Testis (tissue), 5 donors: ENCODE data around the gene NECAB3. TPM values are rescaled to one million over a fixed set of nuclear protein-coding genes. Genes with fewer than 3 reads are reported as not detected.
A peak's percentile ranks its signal among the peaks of the same experiment; 100 is the strongest.

Experiments
- DNase-seq: peaks from one replicate; pipeline ENCODE4 v3.0.0-alpha.2; 2019
- H3K27ac ChIP-seq, 2 donors: fragments of 200-600 bp; sonication (generic); one replicate each; pipeline ENCODE4 v1.5.1; 2019
- H3K27me3 ChIP-seq: fragments of 200-600 bp; sonication (generic); one replicate; pipeline ENCODE4 v1.5.1; 2019
- H3K36me3 ChIP-seq: fragments of 200-600 bp; sonication (generic); one replicate; pipeline ENCODE4 v1.5.1; 2017; ENCODE audit warnings: low read depth; ENCODE audit errors: missing control alignments
- H3K4me1 ChIP-seq: fragments of 200-600 bp; sonication (generic); one replicate; pipeline ENCODE4 v1.5.1; 2019
- H3K4me3 ChIP-seq, 2 donors: fragments of 200-600 bp; sonication (generic); one replicate each; pipeline ENCODE4 v1.5.1; 2017 to 2019
- H3K9me3 ChIP-seq: fragments of 200-600 bp; sonication (generic); one replicate; pipeline ENCODE4 v1.5.1; 2017
- POLR2A ChIP-seq: fragments of 450-650 bp; IDR thresholded peaks from one replicate; pipeline ENCODE4 v1.6.1; 2017; ENCODE audit warnings: antibody characterized with exemption, mild to moderate bottlenecking, moderate library complexity
- WGBS, 2 donors: methylation state at CpG; one replicate each; pipeline ENCODE4 v1.1.5; 2018; 5-methylcytosine and 5-hydroxymethylcytosine counted together
- intact Hi-C: fragments of 100-400 bp; cut with DNase I; formaldehyde crosslinking; loops from one replicate; pipeline ENCODE4 v1.15.1; 2023; ENCODE audit warnings: low total_unique reads
- long read RNA-seq, 2 donors: transcript quantifications; one replicate each; lab custom pipeline, GENCODE V29; 2026
- polyA plus RNA-seq: library from polyadenylated mRNA; stranded (reverse); fragments of 350-450 nt; fragmentation: Illumina TruSeq; extraction: RNeasy Lipid Tissue Mini Kit (QIAGEN cat#74804); gene quantifications from one replicate; pipeline ENCODE4 v1.2.3, GENCODE V29; 2014; ENCODE audit warnings: low read depth, low replicate concordance; ENCODE audit not compliant: insufficient read depth
- total RNA-seq, 2 donors: library from RNA; depleted of rRNA; stranded (reverse); fragments of >200 nt; gene quantifications; one replicate each; pipeline ENCODE4 v1.2.3, GENCODE V29; 2016
- TF ChIP-seq, protein P1 (sequence below), 3 experiments: fragments of 450-650 bp in 2 of 3; fragments of 200-600 bp in 1 of 3; sonication (generic) in 1 of 3; IDR thresholded peaks; one replicate each; pipeline ENCODE4 v1.5.1; 2016 to 2019; ENCODE audit warnings: antibody characterized with exemption in 3 of 3, mild to moderate bottlenecking in 2 of 3, moderate library complexity in 1 of 3

Gene NECAB3
- total RNA-seq: 100 to 1,000 TPM; 106 to 118 TPM
- polyA plus RNA-seq: 59.7 TPM
- long read RNA-seq, donor 1, partial matches to known transcripts: 0 of 4 reads
- long read RNA-seq, donor 1, other reads (novel, unspliced or antisense): 0 of 4 reads
- long read RNA-seq, donor 2, transcript NECAB3-202 (13 exons, 1,942 nt): major isoform, 6 of 15 reads
- long read RNA-seq, donor 2, partial matches to known transcripts: 8 of 15 reads
- long read RNA-seq, donor 2, other reads (novel, unspliced or antisense): 0 of 15 reads

DNA sequence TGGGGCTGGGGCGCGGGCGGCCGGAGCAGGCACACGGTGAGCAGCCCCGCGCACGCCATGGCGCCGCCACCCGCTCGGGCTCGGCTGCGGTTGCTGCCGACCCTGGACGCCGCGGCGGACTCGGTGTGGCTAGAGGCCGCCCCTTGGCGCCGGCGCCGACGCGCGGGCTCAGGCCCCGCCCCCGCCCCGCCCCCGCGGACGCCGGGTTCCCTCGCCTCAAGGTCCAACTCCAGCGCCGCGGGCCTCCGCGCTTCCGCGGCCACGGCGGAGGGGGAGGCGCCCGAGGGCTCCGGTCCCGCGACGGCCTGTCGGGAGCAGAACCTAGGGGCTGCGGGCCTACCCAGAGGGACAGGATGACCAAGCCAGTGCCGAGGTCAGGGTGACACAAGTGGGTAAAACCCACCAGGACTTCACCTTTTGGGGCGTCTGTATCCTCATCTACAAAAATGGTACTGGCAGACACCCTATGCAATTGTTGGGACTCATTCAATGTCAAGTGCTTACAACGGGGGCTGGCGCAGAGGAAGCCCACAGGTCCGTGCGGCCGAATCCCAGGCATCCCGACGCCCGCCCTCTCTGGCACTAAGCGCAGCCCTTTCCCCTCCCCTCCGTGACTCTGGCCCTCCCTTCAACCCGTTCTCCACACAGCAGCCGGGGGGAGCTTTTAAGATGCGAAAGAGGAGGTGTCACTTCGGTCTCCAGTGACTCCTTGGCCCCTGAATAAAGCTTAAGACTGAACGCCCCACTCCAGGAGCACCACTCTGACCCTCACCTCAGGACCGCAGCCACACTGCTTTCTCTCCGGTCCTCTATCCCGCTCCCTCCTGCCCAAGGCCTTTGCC is at the start of gene NECAB3:
TSS of gene NECAB3 (minus strand) at position 135 of the 842 bp plus-strand sequence. CDS start at position 59, 76 bp downstream.
- DNase-seq: peak; percentile 89
- WGBS, 2 donors: 1 to 2% methylated on average over 7 to 21 of the region's 73 CpGs
- intact Hi-C loops: no loop called here

GRCh38 chr20:33721391-33722140 is 47.3 kb upstream of the NECAB3 start:
- intact Hi-C loops: no loop called here
- H3K4me1 ChIP-seq: peaks cover 8% of the 10 kb centered on the region
- H3K27me3 ChIP-seq: no peaks in the 10 kb centered on the region
- no peak for DNase-seq
- H3K36me3 ChIP-seq: no peaks in the 10 kb centered on the region
- no peaks in the 10 kb centered on the region for H3K9me3 ChIP-seq
- H3K27ac ChIP-seq: no peak overlapping the region
- WGBS, 2 donors: 89 to 92% methylated on average over 11 of the region's 11 CpGs
- H3K4me3 ChIP-seq: no peak overlapping the region
- TF ChIP-seq POLR2A: no peak
- TF ChIP-seq, protein P1, sequence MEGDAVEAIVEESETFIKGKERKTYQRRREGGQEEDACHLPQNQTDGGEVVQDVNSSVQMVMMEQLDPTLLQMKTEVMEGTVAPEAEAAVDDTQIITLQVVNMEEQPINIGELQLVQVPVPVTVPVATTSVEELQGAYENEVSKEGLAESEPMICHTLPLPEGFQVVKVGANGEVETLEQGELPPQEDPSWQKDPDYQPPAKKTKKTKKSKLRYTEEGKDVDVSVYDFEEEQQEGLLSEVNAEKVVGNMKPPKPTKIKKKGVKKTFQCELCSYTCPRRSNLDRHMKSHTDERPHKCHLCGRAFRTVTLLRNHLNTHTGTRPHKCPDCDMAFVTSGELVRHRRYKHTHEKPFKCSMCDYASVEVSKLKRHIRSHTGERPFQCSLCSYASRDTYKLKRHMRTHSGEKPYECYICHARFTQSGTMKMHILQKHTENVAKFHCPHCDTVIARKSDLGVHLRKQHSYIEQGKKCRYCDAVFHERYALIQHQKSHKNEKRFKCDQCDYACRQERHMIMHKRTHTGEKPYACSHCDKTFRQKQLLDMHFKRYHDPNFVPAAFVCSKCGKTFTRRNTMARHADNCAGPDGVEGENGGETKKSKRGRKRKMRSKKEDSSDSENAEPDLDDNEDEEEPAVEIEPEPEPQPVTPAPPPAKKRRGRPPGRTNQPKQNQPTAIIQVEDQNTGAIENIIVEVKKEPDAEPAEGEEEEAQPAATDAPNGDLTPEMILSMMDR (IDR thresholded peaks at IDR 0.05): no peak

More for the DNA sequence above, at the start of gene NECAB3:
- Histone ChIP-seq H3K27me3 (no peaks in the 10 kb centered on the region), H3K4me3 (peak within 1 kb of the TSS; percentile 77 to 86), H3K4me1 (peaks cover 43% of the 10 kb centered on the region), H3K27ac (peak within 1 kb of the TSS; percentile 92 to 97), H3K36me3 (no peaks in the 10 kb centered on the region), H3K9me3 (no peaks in the 10 kb centered on the region)
- TF ChIP-seq, protein P1 (IDR thresholded peaks at IDR 0.05): no peak
- TF ChIP-seq POLR2A: no peak

DNA sequence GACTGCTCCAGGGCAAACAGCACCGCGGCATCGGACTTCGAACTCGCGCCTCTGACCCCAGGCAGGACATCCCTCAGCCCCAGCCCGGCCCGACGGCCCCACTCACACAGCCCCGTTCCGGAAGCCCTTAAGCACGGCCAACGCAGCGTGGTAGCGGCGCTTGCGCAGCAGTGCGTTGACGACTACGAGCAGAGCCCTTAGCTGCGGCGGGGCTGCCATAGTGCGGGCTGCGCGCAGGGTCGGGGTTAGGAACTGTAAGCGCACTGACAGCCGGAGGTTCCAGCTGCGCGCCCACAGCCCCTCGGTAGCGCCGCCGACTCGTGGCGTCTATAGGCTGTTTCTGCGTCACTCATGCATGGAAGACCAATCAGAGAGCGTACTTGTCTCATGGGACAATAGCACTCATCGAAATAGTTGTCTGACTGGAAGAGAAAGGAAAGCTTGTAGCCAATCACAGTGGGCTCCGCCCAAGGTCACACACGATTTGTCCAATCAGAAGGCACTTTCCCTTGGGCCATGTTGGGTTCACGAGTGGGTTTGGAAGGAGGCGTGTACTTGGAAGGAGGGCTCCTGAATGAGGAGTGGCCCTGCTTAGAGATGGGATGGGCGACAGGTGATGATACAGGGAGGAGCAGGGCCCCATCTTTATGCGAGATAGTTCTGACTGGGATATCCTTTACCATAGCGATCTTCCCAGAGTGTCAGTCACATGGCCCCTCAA is 45.9 kb upstream of the NECAB3 start, which contains the start of gene PXMP4:
TSS of gene PXMP4 (minus strand) at position 322 of the 721 bp plus-strand sequence. CDS start at position 219, 103 bp downstream.
- WGBS, 2 donors: 2 to 7% methylated on average over 9 to 46 of the region's 46 CpGs
- intact Hi-C loops: no loop called here

More for the DNA sequence above, 45.9 kb upstream of the NECAB3 start, which contains the start of gene PXMP4:
- Histone ChIP-seq H3K36me3 (no peaks in the 10 kb centered on the region), H3K4me1 (peaks cover 8% of the 10 kb centered on the region), H3K9me3 (no peaks in the 10 kb centered on the region), H3K27me3 (no peaks in the 10 kb centered on the region), H3K4me3 (peak within 1 kb of the TSS; percentile 72 to 73), H3K27ac (peak within 1 kb of the TSS in 1 of 2 donors; percentile 79)
- TF ChIP-seq, protein P1 (IDR thresholded peaks at IDR 0.05): no peak
- TF ChIP-seq POLR2A: no peak
- peak; percentile 97 for DNase-seq
